Endodermal cell (in vitro differentiated cells): ENCODE measurements around the gene NT5C2. TPM values are rescaled to one million over a fixed set of nuclear protein-coding genes. Genes with fewer than 3 reads are reported as not detected.

Source experiments
- DNase-seq: peaks from one replicate; pipeline ENCODE4 v3.0.0-alpha.2; 2017
- H3K27ac ChIP-seq: 2 replicates; pipeline ENCODE4 v1.5.1; 2013; ENCODE audit warnings: mild to moderate bottlenecking, low read depth, low read length, moderate library complexity
- H3K27me3 ChIP-seq: 2 replicates; pipeline ENCODE4 v1.6.1; 2013; ENCODE audit warnings: mild to moderate bottlenecking, low read length, moderate library complexity; ENCODE audit not compliant: insufficient read depth, control insufficient read depth, poor library complexity, severe bottlenecking
- H3K36me3 ChIP-seq: 2 replicates; pipeline ENCODE4 v1.7.0; 2013; ENCODE audit warnings: mild to moderate bottlenecking, low read length, moderate library complexity; ENCODE audit not compliant: control insufficient read depth, insufficient read depth
- H3K4me1 ChIP-seq: one replicate; pipeline ENCODE4 v1.7.0; 2013; ENCODE audit warnings: low read length; ENCODE audit not compliant: control insufficient read depth, insufficient read depth
- H3K4me3 ChIP-seq: 2 replicates; pipeline ENCODE4 v1.5.1; 2013; ENCODE audit warnings: mild to moderate bottlenecking, low read length, moderate library complexity
- H3K9ac ChIP-seq: 2 replicates; pipeline ENCODE4 v1.6.1; 2013; ENCODE audit warnings: mild to moderate bottlenecking, low read length, moderate library complexity; ENCODE audit not compliant: poor library complexity, severe bottlenecking; ENCODE audit errors: extremely low read depth
- H3K9me3 ChIP-seq: 2 replicates; pipeline ENCODE4 v1.6.1; 2013; ENCODE audit warnings: mild to moderate bottlenecking, low read length, moderate library complexity; ENCODE audit not compliant: control insufficient read depth
- H3K27ac Mint-ChIP-seq: 2 replicates; pipeline ENCODE4 v1.8.0; 2020; ENCODE audit warnings: mixed read lengths
- H3K27me3 Mint-ChIP-seq: 2 replicates; pipeline ENCODE4 v1.8.0; 2021; ENCODE audit warnings: mild to moderate bottlenecking, mixed read lengths; ENCODE audit not compliant: insufficient read depth
- H3K36me3 Mint-ChIP-seq: 2 replicates; pipeline ENCODE4 v1.8.0; 2020; ENCODE audit warnings: low read depth, mixed read lengths
- H3K4me1 Mint-ChIP-seq: 2 replicates; pipeline ENCODE4 v1.8.0; 2020; ENCODE audit warnings: mixed read lengths
- H3K4me3 Mint-ChIP-seq: 2 replicates; pipeline ENCODE4 v1.8.0; 2020; ENCODE audit warnings: mild to moderate bottlenecking, moderate library complexity, mixed read lengths
- H3K9me3 Mint-ChIP-seq: 2 replicates; pipeline ENCODE4 v1.8.0; 2020; ENCODE audit warnings: mild to moderate bottlenecking, mixed read lengths
- CTCF ChIP-seq: fragments of 200-600 bp; sonication (generic); conservative IDR thresholded peaks from 2 replicates; pipeline ENCODE4 v1.5.0; 2021; ENCODE audit warnings: antibody characterized with exemption, mild to moderate bottlenecking
- WGBS, 2 experiments: methylation state at CpG; one replicate each; pipeline versions ENCODE4 v1.1.5 to v1.1.7; 2013; ENCODE audit warnings: missing lambda C conversion rate in 2 of 2, mixed read lengths in 1 of 2; ENCODE audit not compliant: insufficient coverage in 1 of 2, insufficient read length in 1 of 2; 5-methylcytosine and 5-hydroxymethylcytosine counted together
- total RNA-seq, 2 donors: library from RNA; stranded (reverse); fragmentation: NEBNext Ultra II Directional in 1 of 2; extraction: Animal tissue kit (Norgen Biotek cat#: 25700) in 1 of 2; gene quantifications; 2 replicates in 1 of 2; 3 replicates in 1 of 2; pipeline ENCODE4 v1.2.1, GENCODE V29; 2021

The NT5C2 gene
- total RNA-seq, 2 donors from 2014 or later: 122 to 148 TPM

- Histone ChIP-seq H3K9me3 (no peaks in the 10 kb centered on the region), H3K9ac (no peak overlapping the region), H3K27me3 (no peaks in the 10 kb centered on the region), H3K4me1 (no peaks in the 10 kb centered on the region), H3K36me3 (peaks cover 91% of the 10 kb centered on the region), H3K27ac (no peak overlapping the region), H3K4me3 (no peak overlapping the region)
- DNase-seq: no peak
- peaks cover 7% of the 10 kb centered on the region for H3K4me1 Mint-ChIP-seq
- 90 to 97% methylated on average over 2 to 3 of the region's 3 CpGs for WGBS, 2 experiments
- no peak overlapping the region for H3K4me3 Mint-ChIP-seq
- peaks cover 83% of the 10 kb centered on the region for H3K36me3 Mint-ChIP-seq
- no peak for TF ChIP-seq CTCF
- H3K27me3 Mint-ChIP-seq: no peaks in the 10 kb centered on the region
- no peak overlapping the region for H3K27ac Mint-ChIP-seq
- no peaks in the 10 kb centered on the region for H3K9me3 Mint-ChIP-seq
These were observed 96.9 kb downstream of the NT5C2 start for GRCh38 chr10:103096130-103096529.

- TF ChIP-seq CTCF: no peak
- H3K36me3 Mint-ChIP-seq: peaks cover 87% of the 10 kb centered on the region
- no peak overlapping the region for H3K9ac ChIP-seq
- H3K4me3 ChIP-seq: no peak overlapping the region
- H3K27ac ChIP-seq: no peak overlapping the region
- H3K4me1 ChIP-seq: no peaks in the 10 kb centered on the region
- no peaks in the 10 kb centered on the region for H3K9me3 ChIP-seq
- H3K4me3 Mint-ChIP-seq: no peak overlapping the region
- H3K27ac Mint-ChIP-seq: no peak overlapping the region
- DNase-seq: no peak
- H3K27me3 Mint-ChIP-seq: no peaks in the 10 kb centered on the region
- peaks cover 91% of the 10 kb centered on the region for H3K36me3 ChIP-seq
- no peaks in the 10 kb centered on the region for H3K4me1 Mint-ChIP-seq
- no peaks in the 10 kb centered on the region for H3K9me3 Mint-ChIP-seq
- H3K27me3 ChIP-seq: no peaks in the 10 kb centered on the region
These were observed 98.1 kb downstream of the NT5C2 start for GRCh38 chr10:103095005-103095404.

GRCh38 chr10:103090911-103091310, 102.2 kb downstream of the NT5C2 start:
- Mint-ChIP-seq H3K4me3 (no peak overlapping the region), H3K4me1 (no peaks in the 10 kb centered on the region), H3K27ac (no peak overlapping the region), H3K27me3 (no peaks in the 10 kb centered on the region), H3K36me3 (peaks cover 89% of the 10 kb centered on the region), H3K9me3 (no peaks in the 10 kb centered on the region)
- TF ChIP-seq CTCF: no peak
- Histone ChIP-seq H3K4me3 (no peak overlapping the region), H3K9ac (no peak overlapping the region), H3K27me3 (no peaks in the 10 kb centered on the region), H3K27ac (no peak overlapping the region), H3K9me3 (no peaks in the 10 kb centered on the region), H3K36me3 (peaks cover 94% of the 10 kb centered on the region), H3K4me1 (no peaks in the 10 kb centered on the region)
- 94% methylated on average over 7 of the region's 7 CpGs for WGBS, 2 experiments
- DNase-seq: no peak
